Keratinocyte (primary cell): Measurements from ENCODE around the gene SOHLH1. TPM values are rescaled to one million over a fixed set of nuclear protein-coding genes. Genes with fewer than 3 reads are reported as not detected.

Experiments used
- DNase-seq: peaks from one replicate; pipeline ENCODE4 v3.0.0-alpha.2; 2011; ENCODE audit warnings: low read depth, missing footprints, low spot score
- FAIRE-seq: peaks from 2 replicates; lab custom pipeline; 2011; peaks lifted over from hg19 to GRCh38; lab: Jason Lieb, UNC
- H2AFZ ChIP-seq: 2 replicates; pipeline ENCODE4 v1.6.0; 2012; ENCODE audit warnings: low read length, control low read depth, inconsistent platforms; ENCODE audit not compliant: control insufficient read depth
- H3K27ac ChIP-seq: 2 replicates; pipeline ENCODE4 v1.5.1; 2011; ENCODE audit warnings: low read length; ENCODE audit not compliant: control insufficient read depth, insufficient read depth
- H3K27me3 ChIP-seq: 3 replicates; pipeline ENCODE4 v1.6.0; 2011; ENCODE audit warnings: low read length; ENCODE audit not compliant: control insufficient read depth, insufficient read depth; ENCODE audit errors: extremely low read depth
- H3K36me3 ChIP-seq, 2 experiments: 2 replicates in 1 of 2; 3 replicates in 1 of 2; pipeline ENCODE4 v1.5.1; 2011; ENCODE audit warnings: low read length in 2 of 2, mild to moderate bottlenecking in 1 of 2; ENCODE audit not compliant: control insufficient read depth in 2 of 2, insufficient read depth in 2 of 2; ENCODE audit errors: extremely low read depth in 1 of 2
- H3K4me1 ChIP-seq: 3 replicates; pipeline ENCODE4 v1.5.1; 2011; ENCODE audit warnings: low read length; ENCODE audit not compliant: control insufficient read depth, insufficient read depth; ENCODE audit errors: extremely low read depth
- H3K4me2 ChIP-seq: 3 replicates; pipeline ENCODE4 v1.6.0; 2011; ENCODE audit warnings: low read depth, low read length; ENCODE audit not compliant: control insufficient read depth, insufficient read depth; ENCODE audit errors: extremely low read depth
- H3K4me3 ChIP-seq, 3 experiments: fragments of 200-600 bp in 1 of 3; sonication (generic) in 1 of 3; 2 replicates in 2 of 3; 3 replicates in 1 of 3; pipeline ENCODE4 v1.5.1; 2011 to 2016; ENCODE audit warnings: low read length in 3 of 3, mild to moderate bottlenecking in 3 of 3, control low read depth in 2 of 3, inconsistent platforms in 1 of 3, low read depth in 1 of 3, mixed read lengths in 1 of 3, mixed run types in 1 of 3, moderate library complexity in 1 of 3; ENCODE audit not compliant: control insufficient read depth in 2 of 3, insufficient read depth in 2 of 3; ENCODE audit errors: extremely low read depth in 1 of 3
- H3K79me2 ChIP-seq: 2 replicates; pipeline ENCODE4 v1.6.0; 2012; ENCODE audit warnings: low read length; ENCODE audit not compliant: control insufficient read depth, insufficient read depth
- H3K9ac ChIP-seq: 3 replicates; pipeline ENCODE4 v1.6.0; 2011; ENCODE audit warnings: low read length; ENCODE audit not compliant: control insufficient read depth, insufficient read depth; ENCODE audit errors: extremely low read depth
- H3K9me1 ChIP-seq: 3 replicates; pipeline ENCODE4 v1.6.0; 2011; ENCODE audit warnings: low read length; ENCODE audit not compliant: control insufficient read depth, insufficient read depth; ENCODE audit errors: extremely low read depth
- H3K9me3 ChIP-seq: 2 replicates; pipeline ENCODE4 v1.5.1; 2012; ENCODE audit warnings: low read depth, low read length; ENCODE audit not compliant: control insufficient read depth
- H4K20me1 ChIP-seq: 3 replicates; pipeline ENCODE4 v1.6.0; 2011; ENCODE audit warnings: low read length; ENCODE audit not compliant: control insufficient read depth, insufficient read depth; ENCODE audit errors: extremely low read depth
- EZH2 ChIP-seq: IDR thresholded peaks from one replicate; pipeline ENCODE4 v1.6.1; 2012; ENCODE audit warnings: inconsistent platforms, mild to moderate bottlenecking, low read length, moderate library complexity
- dilution Hi-C: fragments of 300-500 bp; cut with MboI; formaldehyde crosslinking; loops from one replicate; pipeline ENCODE4 v1.7.0; 2020; ENCODE audit warnings: low sequenced_read_pairs; ENCODE audit not compliant: extremely low pct_ligation_motif_present
- polyA plus RNA-seq, 5 experiments: library from polyadenylated mRNA; depleted of rRNA in 3 of 5; stranded (reverse) in 3 of 5; stranded (forward) in 1 of 5; unstranded in 1 of 5; fragments of >200 nt; gene quantifications; 1 replicate in 1 of 5; 2 replicates in 3 of 5; 3 replicates in 1 of 5; pipeline versions ENCODE4 v1.2.1 to v1.2.3, GENCODE V29; 2011 to 2012; ENCODE audit warnings: missing spikeins in 2 of 5, low read depth in 1 of 5, low replicate concordance in 1 of 5
- TF ChIP-seq, protein P1 (sequence below), 3 experiments: IDR thresholded peaks in 1 of 3; conservative IDR thresholded peaks in 1 of 3; optimal IDR thresholded peaks in 1 of 3; 2 replicates in 2 of 3; 3 replicates in 1 of 3; pipeline versions ENCODE3 to v1.5.1; 2011; ENCODE audit warnings: low read length in 3 of 3, mild to moderate bottlenecking in 3 of 3, moderate library complexity in 2 of 3, control low read depth in 1 of 3, inconsistent platforms in 1 of 3; ENCODE audit not compliant: insufficient read depth in 2 of 3; ENCODE audit errors: extremely low read depth in 1 of 3

SOHLH1 gene
- polyA plus RNA-seq, 1 donor (not counting 4 experiments of a cell fraction or from before 2014, with no cell fraction given), result not detected

DNA sequence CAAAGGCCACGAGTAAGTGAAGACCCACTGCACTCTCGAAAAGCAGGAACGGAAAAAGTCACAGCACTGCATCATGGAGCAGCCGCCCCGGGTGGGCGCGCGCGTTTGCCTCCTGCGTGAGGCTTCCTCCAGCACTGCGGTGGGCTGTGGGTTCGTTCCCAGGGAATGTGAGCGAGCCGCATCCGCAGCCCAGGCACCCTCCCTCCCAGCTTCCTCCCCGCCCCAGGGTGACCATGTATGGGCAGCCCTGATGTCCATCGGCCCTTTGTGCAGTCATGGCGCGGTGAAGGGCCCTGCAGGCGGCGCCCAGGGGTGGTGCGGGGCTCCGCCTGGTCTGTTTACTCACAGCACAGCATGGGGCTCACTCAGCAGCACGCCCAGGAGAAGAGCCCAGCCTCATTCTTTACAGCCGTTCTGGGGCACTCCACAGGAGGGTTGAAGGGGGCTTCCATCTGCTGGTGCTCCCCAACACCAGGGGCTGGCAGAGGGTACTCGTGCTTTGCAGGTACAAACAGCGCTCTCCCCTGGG lies 35.4 kb upstream of the SOHLH1 start:
- Histone ChIP-seq H4K20me1 (no peaks in the 10 kb centered on the region), H3K9me3 (no peaks in the 10 kb centered on the region), H3K9me1 (no peaks in the 10 kb centered on the region), H3K79me2 (no peaks in the 10 kb centered on the region), H3K9ac (no peak overlapping the region), H3K4me1 (no peaks in the 10 kb centered on the region), H2AFZ (no peak overlapping the region), H3K27ac (no peak overlapping the region), H3K4me2 (no peak overlapping the region), H3K36me3 (no peaks in the 10 kb centered on the region), H3K4me3 (no peak overlapping the region), H3K27me3 (peaks cover 33% of the 10 kb centered on the region)
- FAIRE-seq (no peak), DNase-seq (no peak)
- TF ChIP-seq, protein P1, sequence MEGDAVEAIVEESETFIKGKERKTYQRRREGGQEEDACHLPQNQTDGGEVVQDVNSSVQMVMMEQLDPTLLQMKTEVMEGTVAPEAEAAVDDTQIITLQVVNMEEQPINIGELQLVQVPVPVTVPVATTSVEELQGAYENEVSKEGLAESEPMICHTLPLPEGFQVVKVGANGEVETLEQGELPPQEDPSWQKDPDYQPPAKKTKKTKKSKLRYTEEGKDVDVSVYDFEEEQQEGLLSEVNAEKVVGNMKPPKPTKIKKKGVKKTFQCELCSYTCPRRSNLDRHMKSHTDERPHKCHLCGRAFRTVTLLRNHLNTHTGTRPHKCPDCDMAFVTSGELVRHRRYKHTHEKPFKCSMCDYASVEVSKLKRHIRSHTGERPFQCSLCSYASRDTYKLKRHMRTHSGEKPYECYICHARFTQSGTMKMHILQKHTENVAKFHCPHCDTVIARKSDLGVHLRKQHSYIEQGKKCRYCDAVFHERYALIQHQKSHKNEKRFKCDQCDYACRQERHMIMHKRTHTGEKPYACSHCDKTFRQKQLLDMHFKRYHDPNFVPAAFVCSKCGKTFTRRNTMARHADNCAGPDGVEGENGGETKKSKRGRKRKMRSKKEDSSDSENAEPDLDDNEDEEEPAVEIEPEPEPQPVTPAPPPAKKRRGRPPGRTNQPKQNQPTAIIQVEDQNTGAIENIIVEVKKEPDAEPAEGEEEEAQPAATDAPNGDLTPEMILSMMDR (optimal IDR thresholded peaks at IDR 0.05 in 1 of 3, IDR thresholded peaks at IDR 0.05 in 1 of 3, conservative IDR thresholded peaks at IDR 0.05 in 1 of 3; ENCODE audit: extremely low read depth in 1 of 3, insufficient read depth in 2 of 3, low read length in 3 of 3), result no peak
- no peak for TF ChIP-seq EZH2
- dilution Hi-C loops, result no loop called here

- Histone ChIP-seq H3K9ac (no peak overlapping the region), H3K9me1 (no peaks in the 10 kb centered on the region), H3K27ac (no peak overlapping the region), H3K36me3 (no peaks in the 10 kb centered on the region), H3K4me1 (no peaks in the 10 kb centered on the region), H3K27me3 (peaks cover 28% of the 10 kb centered on the region), H3K9me3 (no peaks in the 10 kb centered on the region), H4K20me1 (no peaks in the 10 kb centered on the region), H3K79me2 (no peaks in the 10 kb centered on the region), H3K4me2 (no peak overlapping the region), H3K4me3 (no peak overlapping the region), H2AFZ (no peak overlapping the region)
- FAIRE-seq, result no peak
- dilution Hi-C loops, result no loop called here
- DNase-seq, result no peak
- TF ChIP-seq, protein P1 (optimal IDR thresholded peaks at IDR 0.05 in 1 of 3, IDR thresholded peaks at IDR 0.05 in 1 of 3, conservative IDR thresholded peaks at IDR 0.05 in 1 of 3; ENCODE audit: extremely low read depth in 1 of 3, insufficient read depth in 2 of 3, low read length in 3 of 3), result no peak
- no peak for TF ChIP-seq EZH2
Measured at GRCh38 chr9:135732569-135733257, 33.4 kb upstream of the SOHLH1 start.
